ENCODE measurements around the gene DLGAP1.

GRCh38 chr18:3867864-3868311 lies 587.2 kb downstream of the DLGAP1 start:
- TF ChIP-seq ZBTB7B (CRISPR knock-in tag; IDR thresholded peaks at IDR 0.05) (no peak), RARG (CRISPR knock-in tag; IDR thresholded peaks at IDR 0.05; ENCODE audit: low read depth) (no peak), ZMAT3 (CRISPR knock-in tag; conservative IDR thresholded peaks at IDR 0.05) (no peak), CTCF (CRISPR knock-in tag; IDR thresholded peaks at IDR 0.05) (no peak), TAF1 (CRISPR knock-in tag; IDR thresholded peaks at IDR 0.05) (no peak), MTA3 (CRISPR knock-in tag; IDR thresholded peaks at IDR 0.05) (no peak)
- TF ChIP-seq, protein P1, sequence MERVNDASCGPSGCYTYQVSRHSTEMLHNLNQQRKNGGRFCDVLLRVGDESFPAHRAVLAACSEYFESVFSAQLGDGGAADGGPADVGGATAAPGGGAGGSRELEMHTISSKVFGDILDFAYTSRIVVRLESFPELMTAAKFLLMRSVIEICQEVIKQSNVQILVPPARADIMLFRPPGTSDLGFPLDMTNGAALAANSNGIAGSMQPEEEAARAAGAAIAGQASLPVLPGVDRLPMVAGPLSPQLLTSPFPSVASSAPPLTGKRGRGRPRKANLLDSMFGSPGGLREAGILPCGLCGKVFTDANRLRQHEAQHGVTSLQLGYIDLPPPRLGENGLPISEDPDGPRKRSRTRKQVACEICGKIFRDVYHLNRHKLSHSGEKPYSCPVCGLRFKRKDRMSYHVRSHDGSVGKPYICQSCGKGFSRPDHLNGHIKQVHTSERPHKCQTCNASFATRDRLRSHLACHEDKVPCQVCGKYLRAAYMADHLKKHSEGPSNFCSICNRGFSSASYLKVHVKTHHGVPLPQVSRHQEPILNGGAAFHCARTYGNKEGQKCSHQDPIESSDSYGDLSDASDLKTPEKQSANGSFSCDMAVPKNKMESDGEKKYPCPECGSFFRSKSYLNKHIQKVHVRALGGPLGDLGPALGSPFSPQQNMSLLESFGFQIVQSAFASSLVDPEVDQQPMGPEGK (CRISPR knock-in tag; IDR thresholded peaks at IDR 0.05): no peak
- TF ChIP-seq, protein P2, sequence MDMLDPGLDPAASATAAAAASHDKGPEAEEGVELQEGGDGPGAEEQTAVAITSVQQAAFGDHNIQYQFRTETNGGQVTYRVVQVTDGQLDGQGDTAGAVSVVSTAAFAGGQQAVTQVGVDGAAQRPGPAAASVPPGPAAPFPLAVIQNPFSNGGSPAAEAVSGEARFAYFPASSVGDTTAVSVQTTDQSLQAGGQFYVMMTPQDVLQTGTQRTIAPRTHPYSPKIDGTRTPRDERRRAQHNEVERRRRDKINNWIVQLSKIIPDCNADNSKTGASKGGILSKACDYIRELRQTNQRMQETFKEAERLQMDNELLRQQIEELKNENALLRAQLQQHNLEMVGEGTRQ (IDR thresholded peaks at IDR 0.05; ENCODE audit: low read depth, low read length): no peak
- TF ChIP-seq, protein P2 (CRISPR knock-in tag; IDR thresholded peaks at IDR 0.05; ENCODE audit: borderline replicate concordance): no peak
- TF ChIP-seq, protein P3, sequence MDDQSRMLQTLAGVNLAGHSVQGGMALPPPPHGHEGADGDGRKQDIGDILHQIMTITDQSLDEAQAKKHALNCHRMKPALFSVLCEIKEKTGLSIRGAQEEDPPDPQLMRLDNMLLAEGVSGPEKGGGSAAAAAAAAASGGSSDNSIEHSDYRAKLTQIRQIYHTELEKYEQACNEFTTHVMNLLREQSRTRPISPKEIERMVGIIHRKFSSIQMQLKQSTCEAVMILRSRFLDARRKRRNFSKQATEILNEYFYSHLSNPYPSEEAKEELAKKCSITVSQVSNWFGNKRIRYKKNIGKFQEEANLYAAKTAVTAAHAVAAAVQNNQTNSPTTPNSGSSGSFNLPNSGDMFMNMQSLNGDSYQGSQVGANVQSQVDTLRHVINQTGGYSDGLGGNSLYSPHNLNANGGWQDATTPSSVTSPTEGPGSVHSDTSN (CRISPR knock-in tag; IDR thresholded peaks at IDR 0.05; ENCODE audit: borderline replicate concordance): no peak

Measured in HepG2 (cell line).